ENCODE results near the gene DNAH6.
A peak's percentile ranks its signal among the peaks of the same experiment; 100 is the strongest.

Gene DNAH6

GRCh38 chr2:84801811-84802210, 285.5 kb downstream of the DNAH6 start:
- no peak for DNase-seq (ENCODE audit: low read depth)

GRCh38 chr2:84805250-84805958, 289.1 kb downstream of the DNAH6 start:
- DNase-seq (ENCODE audit: low read depth), result no peak

- DNase-seq (ENCODE audit: low read depth), result no peak
Measured at GRCh38 chr2:84807063-84807485, 290.8 kb downstream of the DNAH6 start.

- DNase-seq (ENCODE audit: low read depth), result no peak
Measured at GRCh38 chr2:84808279-84808678, 292.0 kb downstream of the DNAH6 start.

GRCh38 chr2:84811839-84812431, 295.6 kb downstream of the DNAH6 start:
- no peak for DNase-seq (ENCODE audit: low read depth)

DNA sequence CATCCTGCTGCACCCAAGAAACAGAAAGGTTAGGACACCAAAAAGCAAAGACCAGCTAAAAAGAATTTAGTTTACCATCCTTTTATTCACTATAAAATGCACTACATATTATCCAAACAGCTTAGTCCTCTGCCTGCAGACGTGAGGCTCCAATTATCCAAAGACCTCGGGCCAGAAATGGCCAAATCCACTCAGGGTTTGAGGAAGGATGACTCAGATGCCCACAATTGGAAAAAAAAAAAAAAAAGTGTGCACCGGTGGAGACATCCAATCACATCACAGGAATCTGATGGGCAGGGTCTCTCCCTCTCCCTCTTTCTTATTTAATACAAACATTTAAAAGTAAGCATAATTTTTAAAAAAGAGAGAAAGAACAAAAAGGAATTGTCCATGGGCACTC, 298.8 kb downstream of the DNAH6 start:
- DNase-seq (ENCODE audit: low read depth), result no peak

DNA sequence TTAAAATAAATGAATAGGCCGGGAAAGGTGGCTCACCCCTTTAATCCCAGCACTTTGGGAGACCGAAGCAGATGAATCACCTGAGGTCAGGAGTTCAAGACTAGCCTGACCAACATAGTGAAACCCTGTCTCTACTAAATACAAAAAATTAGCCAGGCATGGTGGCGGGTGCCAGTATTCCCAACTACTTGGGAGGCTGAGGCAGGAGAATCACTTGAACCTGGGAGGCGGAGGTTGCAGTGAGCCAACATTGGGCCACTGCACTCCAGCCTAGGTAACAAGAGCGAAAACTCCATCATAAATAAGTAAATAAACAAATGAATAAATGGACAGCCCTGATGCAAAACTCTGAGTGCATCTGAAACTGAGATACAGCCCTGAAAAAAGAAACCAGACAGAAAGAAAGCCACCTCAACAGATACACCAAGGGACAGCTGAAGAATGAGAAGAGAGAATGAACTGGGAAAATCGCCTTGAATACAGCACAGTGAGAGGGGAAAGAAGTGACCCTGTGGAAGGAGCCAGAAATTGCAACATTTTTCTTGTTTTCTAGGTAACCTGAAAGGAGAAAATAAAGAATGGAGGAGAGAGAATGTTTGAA, 300.2 kb downstream of the DNAH6 start:
- DNase-seq (ENCODE audit: low read depth), result no peak

GRCh38 chr2:84817239-84817655, 300.9 kb downstream of the DNAH6 start:
- DNase-seq (ENCODE audit: low read depth), result no peak

GRCh38 chr2:84821806-84822205, 305.5 kb downstream of the DNAH6 start:
- DNase-seq (ENCODE audit: low read depth), result no peak

GRCh38 chr2:84823229-84823628, 306.9 kb downstream of the DNAH6 start:
- DNase-seq (ENCODE audit: low read depth), result no peak

DNA sequence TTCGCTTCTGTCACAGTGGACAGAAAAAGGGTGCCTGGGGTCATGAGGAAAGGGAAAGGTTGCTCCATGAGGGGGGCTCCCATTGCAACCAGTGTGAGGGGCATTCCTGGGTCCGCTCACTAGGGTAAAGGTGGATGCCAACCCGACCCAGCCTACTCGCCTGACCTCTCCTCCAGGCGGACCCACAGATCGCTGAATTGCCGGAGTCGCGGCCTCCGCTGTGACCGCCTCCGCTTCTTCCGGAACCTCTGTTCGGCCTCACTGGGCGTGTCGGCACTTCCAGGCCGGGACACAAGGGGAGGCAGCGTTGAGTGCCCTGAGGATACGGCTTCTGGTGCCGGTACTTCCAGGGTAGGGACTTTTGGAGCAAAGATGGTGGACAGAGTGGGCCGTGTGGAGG, 307.5 kb downstream of the DNAH6 start:
- DNase-seq (ENCODE audit: low read depth), result no peak

GRCh38 chr2:84827978-84828575, 311.8 kb downstream of the DNAH6 start:
- DNase-seq (ENCODE audit: low read depth), result no peak

GRCh38 chr2:84829693-84830092, 313.4 kb downstream of the DNAH6 start:
- DNase-seq (ENCODE audit: low read depth), result no peak

- DNase-seq (ENCODE audit: low read depth), result peak; percentile 29
Measured at GRCh38 chr2:84830095-84830494, 313.8 kb downstream of the DNAH6 start.

DNA sequence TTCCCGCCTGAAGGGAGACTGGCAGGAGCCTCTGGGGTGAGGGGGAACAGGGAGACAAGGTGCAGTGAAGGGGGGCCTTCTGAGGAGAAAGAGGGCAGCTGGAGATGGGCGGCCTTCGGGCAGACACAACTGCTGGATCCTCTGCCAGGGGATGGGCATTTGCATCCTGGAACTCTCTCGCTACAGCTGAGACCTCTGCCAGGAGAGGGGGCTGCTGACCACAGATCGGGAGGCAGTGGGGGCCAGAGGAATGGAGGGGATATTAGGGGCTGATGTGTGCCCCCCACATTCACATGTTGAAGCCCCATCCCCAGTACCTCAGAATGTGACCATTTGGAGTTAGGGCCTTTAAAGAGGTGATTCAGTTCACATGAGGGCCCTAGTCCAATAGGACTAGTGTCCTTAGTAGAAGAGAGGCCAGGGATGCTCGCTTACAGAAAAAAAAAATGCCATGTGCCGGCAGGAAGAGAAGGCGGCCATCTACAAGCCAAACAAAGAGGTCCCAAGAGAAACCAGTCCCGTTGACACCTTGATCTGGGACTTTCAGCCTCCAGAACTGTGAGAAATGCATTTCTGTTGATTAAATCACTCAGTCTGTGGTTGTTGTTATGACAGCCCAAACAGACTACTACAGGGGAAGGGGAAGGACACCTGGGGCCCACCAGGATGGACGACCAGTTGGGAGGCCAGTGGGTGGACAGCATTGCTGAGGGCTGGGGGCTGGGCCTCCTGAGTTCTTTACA, 314.6 kb downstream of the DNAH6 start:
- no peak for DNase-seq (ENCODE audit: low read depth)

DNA sequence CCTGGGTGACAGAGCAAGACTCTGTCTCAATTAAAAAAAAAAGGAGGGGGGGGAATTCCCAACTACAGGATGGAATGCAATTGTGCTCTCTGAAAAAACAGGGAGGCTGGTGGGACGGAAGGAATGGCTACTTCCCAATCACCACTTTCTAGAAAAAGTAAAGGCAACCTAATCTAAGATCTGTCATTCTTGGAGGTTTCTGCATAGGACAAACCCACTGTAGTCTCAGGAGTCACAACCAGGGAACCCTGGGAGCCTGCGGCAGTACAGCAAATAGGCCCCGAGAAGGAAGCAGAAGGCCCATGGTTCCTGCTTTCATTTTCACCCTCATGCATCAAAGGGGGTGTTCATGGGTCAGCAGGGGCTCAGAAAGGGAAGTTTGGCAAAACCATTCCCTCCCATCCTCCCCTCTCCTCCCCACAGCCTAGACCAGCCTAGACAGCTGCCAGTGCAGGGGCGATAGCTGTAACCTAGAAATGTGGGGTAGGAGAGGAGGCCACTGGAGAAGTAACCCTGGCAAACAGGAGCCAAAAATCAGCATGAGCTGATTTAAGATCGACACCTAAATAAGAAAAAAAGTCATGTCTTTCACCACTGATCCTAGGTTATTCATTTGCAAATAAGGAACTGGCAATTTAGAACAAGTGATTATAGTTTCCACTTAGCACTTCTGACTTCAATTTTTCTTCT, 316.6 kb downstream of the DNAH6 start:
- DNase-seq (ENCODE audit: low read depth), result no peak

DNA sequence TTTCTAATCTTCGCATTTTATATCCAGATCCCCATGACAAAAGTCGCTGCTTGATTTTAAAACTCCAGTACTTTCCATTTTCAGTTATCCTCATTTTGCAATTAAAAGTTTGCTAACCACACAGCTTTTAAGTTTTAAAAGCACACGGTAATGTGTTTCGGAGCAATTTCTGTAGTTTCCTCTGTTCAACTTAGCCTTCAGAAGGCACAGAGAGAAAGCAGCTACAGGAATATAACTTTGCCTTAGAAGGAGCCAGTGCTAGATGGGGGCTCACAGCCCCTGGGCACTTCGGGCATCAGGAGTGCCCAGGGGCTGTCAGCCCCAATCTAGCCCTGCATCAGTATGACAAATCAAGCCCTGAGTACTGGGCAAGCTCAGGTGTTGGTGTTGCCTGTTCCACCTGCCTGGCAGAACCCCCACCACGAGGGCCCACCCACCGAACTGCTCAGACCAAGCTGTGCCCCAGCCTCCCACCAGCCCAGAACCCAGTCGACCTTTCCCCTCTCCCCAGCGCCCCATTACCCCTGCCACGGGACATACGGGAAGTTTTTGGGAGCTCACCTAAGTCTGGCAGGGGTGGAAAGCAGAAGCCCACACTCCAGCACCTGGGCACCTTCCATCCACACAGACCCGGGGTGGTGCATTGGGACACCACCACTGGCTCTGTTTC, 317.3 kb downstream of the DNAH6 start:
- DNase-seq (ENCODE audit: low read depth), result no peak

GRCh38 chr2:84836215-84836614, 319.9 kb downstream of the DNAH6 start:
- no peak for DNase-seq (ENCODE audit: low read depth)

- DNase-seq (ENCODE audit: low read depth), result no peak
Measured at GRCh38 chr2:84838434-84839145, 322.3 kb downstream of the DNAH6 start.

DNA sequence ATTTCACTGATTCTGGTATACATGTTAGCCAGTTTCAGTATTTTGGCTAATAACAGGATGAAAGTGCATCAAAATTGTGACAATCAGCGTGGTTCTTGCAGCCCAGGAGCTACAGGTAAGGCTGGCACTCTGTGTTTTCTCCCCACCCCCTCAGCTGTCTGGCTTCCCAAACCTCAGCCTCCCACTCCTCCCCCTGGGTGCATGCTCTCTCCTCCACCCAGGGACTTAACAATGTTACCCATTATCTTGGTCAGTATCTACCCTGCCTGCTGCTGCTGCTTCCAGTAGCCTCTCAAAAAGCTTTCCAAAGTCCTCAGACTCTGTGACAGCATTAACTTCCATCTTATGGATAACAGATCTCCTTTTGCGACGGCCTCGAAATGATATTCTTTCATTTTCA, 323.6 kb downstream of the DNAH6 start:
- DNase-seq (ENCODE audit: low read depth), result no peak

DNA sequence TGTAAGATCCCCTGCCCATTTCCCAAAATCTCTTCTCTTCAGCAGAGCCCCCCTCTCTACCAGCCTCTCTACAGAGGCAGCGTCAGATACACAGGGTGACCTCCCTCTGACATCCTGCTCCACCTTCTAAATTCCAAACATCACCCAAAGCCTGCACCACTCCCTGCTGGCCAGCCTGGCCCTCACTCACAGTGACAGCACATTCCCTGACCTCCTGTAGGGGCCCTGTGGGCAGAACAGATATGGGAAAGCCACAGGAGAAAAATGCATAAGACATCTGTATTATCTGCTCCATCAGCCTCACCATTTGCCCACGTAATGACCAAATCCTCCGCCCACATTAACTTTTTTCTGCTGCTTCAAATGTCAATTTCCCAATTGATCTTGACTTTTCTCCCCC, 324.0 kb downstream of the DNAH6 start:
- no peak for DNase-seq (ENCODE audit: low read depth)
